Breast epithelium (tissue), 3 donors: ENCODE measurements around the gene TTC38.

ENCODE experiments used
- POLR2AphosphoS5 ChIP-seq, 3 donors: sonication (generic); formaldehyde crosslinking; IDR thresholded peaks; one replicate each; pipeline ENCODE4 v1.6.1; 2017; ENCODE audit warnings: antibody characterized with exemption in 3 of 3
- TF ChIP-seq, protein P1 (sequence below), 3 donors: fragments of 450-650 bp; IDR thresholded peaks; one replicate each; pipeline ENCODE4 v1.5.1; 2016 to 2017; ENCODE audit warnings: antibody characterized with exemption in 3 of 3, mild to moderate bottlenecking in 3 of 3, moderate library complexity in 3 of 3

DNA sequence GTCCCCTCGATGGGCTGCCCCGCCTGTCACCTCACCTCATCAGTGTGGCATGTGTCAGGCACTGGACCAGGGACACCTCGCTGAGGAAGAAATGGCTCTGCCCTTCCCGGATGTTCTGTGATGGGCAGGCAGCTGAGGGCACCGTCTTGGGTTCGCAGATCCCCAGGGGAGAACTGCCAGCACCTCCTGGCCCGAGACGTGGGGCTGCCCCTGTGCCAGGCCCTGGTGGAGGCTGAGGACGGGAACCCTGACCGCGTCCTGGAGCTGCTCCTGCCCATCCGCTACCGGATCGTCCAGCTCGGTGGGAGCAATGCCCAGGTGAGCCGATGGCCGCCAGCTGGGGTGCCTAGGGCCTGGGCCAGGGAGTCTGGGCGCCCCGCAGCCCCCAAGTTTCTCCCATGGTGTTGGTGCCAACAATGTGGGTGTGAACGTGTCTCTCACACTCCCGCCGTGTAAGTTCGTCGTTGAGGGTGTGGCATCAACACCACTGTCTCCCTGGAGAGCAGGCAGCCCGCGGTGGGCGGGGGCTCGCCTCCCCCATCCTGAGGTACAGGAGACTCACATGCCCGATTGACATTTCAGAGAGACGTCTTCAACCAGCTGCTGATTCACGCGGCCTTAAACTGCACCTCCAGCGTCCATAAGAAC is 21.6 kb downstream of the TTC38 start:
- TF ChIP-seq, protein P1, sequence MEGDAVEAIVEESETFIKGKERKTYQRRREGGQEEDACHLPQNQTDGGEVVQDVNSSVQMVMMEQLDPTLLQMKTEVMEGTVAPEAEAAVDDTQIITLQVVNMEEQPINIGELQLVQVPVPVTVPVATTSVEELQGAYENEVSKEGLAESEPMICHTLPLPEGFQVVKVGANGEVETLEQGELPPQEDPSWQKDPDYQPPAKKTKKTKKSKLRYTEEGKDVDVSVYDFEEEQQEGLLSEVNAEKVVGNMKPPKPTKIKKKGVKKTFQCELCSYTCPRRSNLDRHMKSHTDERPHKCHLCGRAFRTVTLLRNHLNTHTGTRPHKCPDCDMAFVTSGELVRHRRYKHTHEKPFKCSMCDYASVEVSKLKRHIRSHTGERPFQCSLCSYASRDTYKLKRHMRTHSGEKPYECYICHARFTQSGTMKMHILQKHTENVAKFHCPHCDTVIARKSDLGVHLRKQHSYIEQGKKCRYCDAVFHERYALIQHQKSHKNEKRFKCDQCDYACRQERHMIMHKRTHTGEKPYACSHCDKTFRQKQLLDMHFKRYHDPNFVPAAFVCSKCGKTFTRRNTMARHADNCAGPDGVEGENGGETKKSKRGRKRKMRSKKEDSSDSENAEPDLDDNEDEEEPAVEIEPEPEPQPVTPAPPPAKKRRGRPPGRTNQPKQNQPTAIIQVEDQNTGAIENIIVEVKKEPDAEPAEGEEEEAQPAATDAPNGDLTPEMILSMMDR (IDR thresholded peaks at IDR 0.05), result no peak
- TF ChIP-seq POLR2AphosphoS5 (IDR thresholded peaks at IDR 0.05), result no peak
